Measurements from ENCODE around the gene KRTAP11-1. TPM values are rescaled to one million over a fixed set of nuclear protein-coding genes. Genes with fewer than 3 reads are reported as not detected.

Gene KRTAP11-1
- total RNA-seq: not detected in 2 replicates

GRCh38 chr21:30881480-30881879 lies at the start of gene KRTAP11-1:
KRTAP11-1 (minus strand) TSS chr21:30881580; CDS start chr21:30881524, 56 bp downstream.

Other genes with a start within 250 kb of the KRTAP11-1 start
- not detected in 2 replicates for gene KRTAP20-2, start 246.4 kb downstream of the KRTAP11-1 start, total RNA-seq
- gene KRTAP20-3, start 238.7 kb downstream of the KRTAP11-1 start, total RNA-seq: not detected in 2 replicates
- not detected in 2 replicates for gene KRTAP21-3, start 162.8 kb downstream of the KRTAP11-1 start, total RNA-seq
- not detected in 2 replicates for gene KRTAP21-2, start 134.3 kb downstream of the KRTAP11-1 start, total RNA-seq
- gene KRTAP21-1, start 126.2 kb downstream of the KRTAP11-1 start, total RNA-seq: not detected in 2 replicates
- gene KRTAP8-1, start 68.3 kb downstream of the KRTAP11-1 start, total RNA-seq: not detected in 2 replicates
- gene KRTAP7-1, start 51.8 kb downstream of the KRTAP11-1 start, total RNA-seq: not detected in 2 replicates
- not detected in 2 replicates for gene KRTAP19-8, start 156.9 kb upstream of the KRTAP11-1 start, total RNA-seq